Neutrophil (primary cell): ENCODE data around the gene ITPR3.

Experiments used
- H3K27ac ChIP-seq: fragments of 200-600 bp; sonication (generic); 2 replicates; pipeline ENCODE4 v1.5.1; 2016; ENCODE audit warnings: mild to moderate bottlenecking, moderate library complexity
- H3K27me3 ChIP-seq: fragments of 200-600 bp; sonication (generic); 2 replicates; pipeline ENCODE4 v1.6.0; 2016; ENCODE audit warnings: mild to moderate bottlenecking
- H3K36me3 ChIP-seq: fragments of 200-600 bp; sonication (generic); 2 replicates; pipeline ENCODE4 v1.5.1; 2017
- H3K4me1 ChIP-seq, 2 experiments: fragments of 200-600 bp in 1 of 2; sonication (generic) in 1 of 2; 1 replicate in 1 of 2; 2 replicates in 1 of 2; pipeline versions ENCODE4 v1.5.1 to v1.6.1; 2013 to 2016; ENCODE audit warnings: low read depth in 1 of 2, low read length in 1 of 2, mild to moderate bottlenecking in 1 of 2, moderate library complexity in 1 of 2; ENCODE audit not compliant: control insufficient read depth in 1 of 2, insufficient read depth in 1 of 2
- H3K4me3 ChIP-seq, 2 experiments: fragments of 200-600 bp in 1 of 2; sonication (generic) in 1 of 2; 1 replicate in 1 of 2; 2 replicates in 1 of 2; pipeline ENCODE4 v1.5.1; 2013 to 2016; ENCODE audit warnings: low read depth in 1 of 2, low read length in 1 of 2, mild to moderate bottlenecking in 1 of 2, moderate library complexity in 1 of 2
- H3K9me3 ChIP-seq: fragments of 200-600 bp; sonication (generic); 2 replicates; pipeline ENCODE4 v1.5.1; 2016
- CTCF ChIP-seq: fragments of 200-600 bp; sonication (generic); IDR thresholded peaks from 2 replicates; pipeline ENCODE4 v1.5.1; 2016; ENCODE audit warnings: antibody characterized with exemption

Gene ITPR3

GRCh38 chr6:33583591-33584155 is 37.4 kb upstream of the ITPR3 start:
- H3K27me3 ChIP-seq, result no peaks in the 10 kb centered on the region
- TF ChIP-seq CTCF, result no peak
- no peak overlapping the region for H3K4me3 ChIP-seq
- no peaks in the 10 kb centered on the region for H3K36me3 ChIP-seq
- H3K4me1 ChIP-seq, result peaks cover 19 to 25% of the 10 kb centered on the region in 2 experiments
- no peaks in the 10 kb centered on the region for H3K9me3 ChIP-seq
- H3K27ac ChIP-seq, result no peak overlapping the region

- no peaks in the 10 kb centered on the region for H3K27me3 ChIP-seq
- H3K36me3 ChIP-seq, result no peaks in the 10 kb centered on the region
- no peak overlapping the region for H3K4me3 ChIP-seq
- peaks cover 7 to 13% of the 10 kb centered on the region in 2 experiments for H3K4me1 ChIP-seq
- H3K27ac ChIP-seq, result no peak overlapping the region
- no peak for TF ChIP-seq CTCF
- no peaks in the 10 kb centered on the region for H3K9me3 ChIP-seq
These were observed 36.3 kb upstream of the ITPR3 start for GRCh38 chr6:33584700-33585402.

GRCh38 chr6:33585403-33586107 is 35.6 kb upstream of the ITPR3 start:
- no peaks in the 10 kb centered on the region for H3K27me3 ChIP-seq
- no peaks in the 10 kb centered on the region for H3K9me3 ChIP-seq
- no peak overlapping the region for H3K27ac ChIP-seq
- peaks cover 6 to 7% of the 10 kb centered on the region in 2 experiments for H3K4me1 ChIP-seq
- TF ChIP-seq CTCF, result peak; percentile 95
- no peak overlapping the region for H3K4me3 ChIP-seq
- H3K36me3 ChIP-seq, result no peaks in the 10 kb centered on the region

GRCh38 chr6:33586108-33586640 is 34.9 kb upstream of the ITPR3 start:
- peaks cover 6 to 7% of the 10 kb centered on the region in 2 experiments for H3K4me1 ChIP-seq
- no peak overlapping the region for H3K27ac ChIP-seq
- peaks cover under 1% of the 10 kb centered on the region for H3K27me3 ChIP-seq
- H3K36me3 ChIP-seq, result no peaks in the 10 kb centered on the region
- no peaks in the 10 kb centered on the region for H3K9me3 ChIP-seq
- H3K4me3 ChIP-seq, result no peak overlapping the region
- TF ChIP-seq CTCF, result no peak

GRCh38 chr6:33587529-33587928 is 33.6 kb upstream of the ITPR3 start:
- Histone ChIP-seq H3K4me3 (no peak overlapping the region), H3K4me1 (peaks cover 6 to 7% of the 10 kb centered on the region in 2 experiments), H3K27ac (no peak overlapping the region), H3K36me3 (no peaks in the 10 kb centered on the region), H3K27me3 (peaks cover 14% of the 10 kb centered on the region), H3K9me3 (no peaks in the 10 kb centered on the region)
- TF ChIP-seq CTCF, result no peak
